ENCODE results near the gene KLHL22.

- TF ChIP-seq NANOG (IDR thresholded peaks at IDR 0.05; ENCODE audit: insufficient read depth, low read depth, low read length, poor library complexity, severe bottlenecking) = no peak
- no peak for TF ChIP-seq EZH2 (IDR thresholded peaks at IDR 0.05; ENCODE audit: low read depth, low read length, severe bottlenecking)
- no peak for TF ChIP-seq CTCF (IDR thresholded peaks at IDR 0.05; ENCODE audit: control extremely low read depth in 1 of 3, insufficient read depth in 1 of 3, low read depth in 1 of 3, low read length in 3 of 3)
- no peak for TF ChIP-seq EP300 (IDR thresholded peaks at IDR 0.05; ENCODE audit: borderline replicate concordance in 1 of 2, low read depth in 2 of 2, low read length in 2 of 2)
- no peak for TF ChIP-seq POLR2AphosphoS5 (IDR thresholded peaks at IDR 0.05; ENCODE audit: low read depth, low read length)
- TF ChIP-seq SIN3A (conservative IDR thresholded peaks at IDR 0.05 in 1 of 2, IDR thresholded peaks at IDR 0.05 in 1 of 2; ENCODE audit: low read depth in 1 of 2, low read length in 2 of 2) = no peak
- TF ChIP-seq SUZ12 (IDR thresholded peaks at IDR 0.05; ENCODE audit: low read length) = no peak
- no peak for TF ChIP-seq TEAD4 (IDR thresholded peaks at IDR 0.05; ENCODE audit: low read depth, low read length)
- no peak for TF ChIP-seq SP1 (IDR thresholded peaks at IDR 0.05; ENCODE audit: low read depth, low read length)
Measured at GRCh38 chr22:20401376-20402014, 94.1 kb downstream of the KLHL22 start.

Data from H1 (cell line).